ENCODE data around the gene DGCR8.

Gene DGCR8

GRCh38 chr22:20084547-20085413, 4.7 kb downstream of the DGCR8 start:
- Histone ChIP-seq H2AFZ (ENCODE audit: low read depth) (no peak overlapping the region), H3K27me3 (ENCODE audit: insufficient read depth, low read depth) (no peaks in the 10 kb centered on the region), H3K4me1 (ENCODE audit: low read depth, poor library complexity, severe bottlenecking) (peaks cover 6% of the 10 kb centered on the region), H3K79me2 (ENCODE audit: insufficient read depth, low read depth) (peaks cover 53% of the 10 kb centered on the region), H4K20me1 (ENCODE audit: insufficient read depth) (0 out of 2 replicates have a peak, but pooled peaks cover 4% of the 10 kb centered on the region), H3K4me2 (no peak overlapping the region), H3K9ac (no peak overlapping the region), H3K36me3 (ENCODE audit: insufficient read depth) (peaks cover under 1% of the 10 kb centered on the region; the same call in 1 of the 2 replicates), H3K4me3 (IDR thresholded peaks at IDR 0.05; ENCODE audit: insufficient read depth, low read depth, low read length) (no peak overlapping the region), H3K27ac (no peak overlapping the region)
- TF ChIP-seq CTCF (conservative IDR thresholded peaks at IDR 0.05; ENCODE audit: low read depth, low read length): peak; percentile 50

GRCh38 chr22:20085651-20086050, 5.6 kb downstream of the DGCR8 start:
- Histone ChIP-seq H3K27ac (no peak overlapping the region), H3K9ac (no peak overlapping the region)
- no peak for TF ChIP-seq CTCF (conservative IDR thresholded peaks at IDR 0.05; ENCODE audit: low read depth, low read length)

GRCh38 chr22:20086101-20086599, 6.1 kb downstream of the DGCR8 start:
- Histone ChIP-seq H3K27me3 (ENCODE audit: insufficient read depth, low read depth) (no peaks in the 10 kb centered on the region), H3K4me2 (no peak overlapping the region), H2AFZ (ENCODE audit: low read depth) (no peak overlapping the region), H4K20me1 (ENCODE audit: insufficient read depth) (0 out of 2 replicates have a peak, but pooled peaks cover 4% of the 10 kb centered on the region), H3K27ac (no peak overlapping the region), H3K36me3 (ENCODE audit: insufficient read depth) (peaks cover 4% of the 10 kb centered on the region; the same call in 1 of the 2 replicates), H3K79me2 (ENCODE audit: insufficient read depth, low read depth) (peaks cover 46% of the 10 kb centered on the region), H3K4me3 (IDR thresholded peaks at IDR 0.05; ENCODE audit: insufficient read depth, low read depth, low read length) (no peak overlapping the region), H3K9ac (no peak overlapping the region), H3K4me1 (ENCODE audit: low read depth, poor library complexity, severe bottlenecking) (peaks cover 3% of the 10 kb centered on the region)
- TF ChIP-seq CTCF (conservative IDR thresholded peaks at IDR 0.05; ENCODE audit: low read depth, low read length): no peak

More at GRCh38 chr22:20085651-20086050, 5.6 kb downstream of the DGCR8 start:
- H3K27me3 ChIP-seq (ENCODE audit: insufficient read depth, low read depth): no peaks in the 10 kb centered on the region
- peaks cover 51% of the 10 kb centered on the region for H3K79me2 ChIP-seq (ENCODE audit: insufficient read depth, low read depth)
- H3K36me3 ChIP-seq (ENCODE audit: insufficient read depth): peaks cover 4% of the 10 kb centered on the region; the same call in 1 of the 2 replicates
- 0 out of 2 replicates have a peak, but pooled peaks cover 4% of the 10 kb centered on the region for H4K20me1 ChIP-seq (ENCODE audit: insufficient read depth)
- peaks cover 6% of the 10 kb centered on the region for H3K4me1 ChIP-seq (ENCODE audit: low read depth, poor library complexity, severe bottlenecking)
- no peak overlapping the region for H2AFZ ChIP-seq (ENCODE audit: low read depth)
- H3K4me2 ChIP-seq: no peak overlapping the region
- H3K4me3 ChIP-seq (IDR thresholded peaks at IDR 0.05; ENCODE audit: insufficient read depth, low read depth, low read length): no peak overlapping the region

GRCh38 chr22:20086763-20087162, 6.7 kb downstream of the DGCR8 start:
- Histone ChIP-seq H3K4me3 (IDR thresholded peaks at IDR 0.05; ENCODE audit: insufficient read depth, low read depth, low read length) (no peak overlapping the region), H3K36me3 (ENCODE audit: insufficient read depth) (peaks cover 4% of the 10 kb centered on the region; the same call in 1 of the 2 replicates)

More at GRCh38 chr22:20086763-20087162, 6.7 kb downstream of the DGCR8 start:
- Histone ChIP-seq H3K27me3 (ENCODE audit: insufficient read depth, low read depth) (no peaks in the 10 kb centered on the region), H3K27ac (no peak overlapping the region), H4K20me1 (ENCODE audit: insufficient read depth) (0 out of 2 replicates have a peak, but pooled peaks cover 4% of the 10 kb centered on the region), H3K9ac (no peak overlapping the region), H3K4me1 (ENCODE audit: low read depth, poor library complexity, severe bottlenecking) (no peaks in the 10 kb centered on the region), H2AFZ (ENCODE audit: low read depth) (no peak overlapping the region), H3K79me2 (ENCODE audit: insufficient read depth, low read depth) (peaks cover 40% of the 10 kb centered on the region), H3K4me2 (no peak overlapping the region)
- TF ChIP-seq CTCF (conservative IDR thresholded peaks at IDR 0.05; ENCODE audit: low read depth, low read length): no peak

Data from KMS-11 (cell line).